ENCODE measurements around the gene ZBTB34.

GRCh38 chr9:126832440-126832839 is 28.0 kb upstream of the ZBTB34 start:
- TF ChIP-seq YY1 (IDR thresholded peaks at IDR 0.05; ENCODE audit: low read depth) = no peak
- TF ChIP-seq, protein P1, sequence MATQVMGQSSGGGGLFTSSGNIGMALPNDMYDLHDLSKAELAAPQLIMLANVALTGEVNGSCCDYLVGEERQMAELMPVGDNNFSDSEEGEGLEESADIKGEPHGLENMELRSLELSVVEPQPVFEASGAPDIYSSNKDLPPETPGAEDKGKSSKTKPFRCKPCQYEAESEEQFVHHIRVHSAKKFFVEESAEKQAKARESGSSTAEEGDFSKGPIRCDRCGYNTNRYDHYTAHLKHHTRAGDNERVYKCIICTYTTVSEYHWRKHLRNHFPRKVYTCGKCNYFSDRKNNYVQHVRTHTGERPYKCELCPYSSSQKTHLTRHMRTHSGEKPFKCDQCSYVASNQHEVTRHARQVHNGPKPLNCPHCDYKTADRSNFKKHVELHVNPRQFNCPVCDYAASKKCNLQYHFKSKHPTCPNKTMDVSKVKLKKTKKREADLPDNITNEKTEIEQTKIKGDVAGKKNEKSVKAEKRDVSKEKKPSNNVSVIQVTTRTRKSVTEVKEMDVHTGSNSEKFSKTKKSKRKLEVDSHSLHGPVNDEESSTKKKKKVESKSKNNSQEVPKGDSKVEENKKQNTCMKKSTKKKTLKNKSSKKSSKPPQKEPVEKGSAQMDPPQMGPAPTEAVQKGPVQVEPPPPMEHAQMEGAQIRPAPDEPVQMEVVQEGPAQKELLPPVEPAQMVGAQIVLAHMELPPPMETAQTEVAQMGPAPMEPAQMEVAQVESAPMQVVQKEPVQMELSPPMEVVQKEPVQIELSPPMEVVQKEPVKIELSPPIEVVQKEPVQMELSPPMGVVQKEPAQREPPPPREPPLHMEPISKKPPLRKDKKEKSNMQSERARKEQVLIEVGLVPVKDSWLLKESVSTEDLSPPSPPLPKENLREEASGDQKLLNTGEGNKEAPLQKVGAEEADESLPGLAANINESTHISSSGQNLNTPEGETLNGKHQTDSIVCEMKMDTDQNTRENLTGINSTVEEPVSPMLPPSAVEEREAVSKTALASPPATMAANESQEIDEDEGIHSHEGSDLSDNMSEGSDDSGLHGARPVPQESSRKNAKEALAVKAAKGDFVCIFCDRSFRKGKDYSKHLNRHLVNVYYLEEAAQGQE (IDR thresholded peaks at IDR 0.05; ENCODE audit: low read depth) = no peak
- TF ChIP-seq EP300 (IDR thresholded peaks at IDR 0.05; ENCODE audit: borderline replicate concordance) = no peak
- no peak for TF ChIP-seq ZBTB7A (IDR thresholded peaks at IDR 0.05; ENCODE audit: low read depth)
- no peak for TF ChIP-seq TAF1 (IDR thresholded peaks at IDR 0.05; ENCODE audit: low read depth)
